Lung (tissue), 12 donors: ENCODE results near the gene FGF12. TPM values are rescaled to one million over a fixed set of nuclear protein-coding genes. Genes with fewer than 3 reads are reported as not detected.

Experiments
- ATAC-seq: fragments of 200-7000 bp; cut with Tn5 transposase; one replicate; pipeline ENCODE4 v1.9.1; 2020; ENCODE audit warnings: moderate number of reproducible peaks; ENCODE audit not compliant: insufficient read depth, low FRiP score
- DNase-seq, 3 donors: peaks; one replicate each; pipeline ENCODE4 v3.0.0-alpha.2; 2013 to 2017
- H3K27ac ChIP-seq, 2 donors: one replicate each; pipeline ENCODE4 v1.5.1; 2013; ENCODE audit warnings: mild to moderate bottlenecking in 2 of 2, moderate library complexity in 2 of 2, control low read depth in 1 of 2, inconsistent platforms in 1 of 2, low read depth in 1 of 2, low read length in 1 of 2
- H3K27me3 ChIP-seq, 3 donors: one replicate each; pipeline ENCODE4 v1.5.1; 2013; ENCODE audit warnings: low read length in 2 of 3; ENCODE audit not compliant: control insufficient read depth in 3 of 3, insufficient read depth in 3 of 3
- H3K36me3 ChIP-seq, 4 donors: one replicate each; pipeline ENCODE4 v1.5.1; 2013; ENCODE audit warnings: low read length in 4 of 4, mild to moderate bottlenecking in 1 of 4, moderate library complexity in 1 of 4; ENCODE audit not compliant: control insufficient read depth in 4 of 4, insufficient read depth in 4 of 4
- H3K4me1 ChIP-seq, 5 donors: one replicate each; pipeline ENCODE4 v1.5.1; 2013; ENCODE audit warnings: low read length in 5 of 5, mild to moderate bottlenecking in 2 of 5, moderate library complexity in 1 of 5; ENCODE audit not compliant: control insufficient read depth in 5 of 5, insufficient read depth in 5 of 5
- H3K4me3 ChIP-seq: one replicate; pipeline ENCODE4 v1.5.1; 2013; ENCODE audit warnings: mild to moderate bottlenecking, control low read depth, moderate library complexity
- H3K9ac ChIP-seq, 2 donors: one replicate each; pipeline ENCODE4 v1.5.1; 2013; ENCODE audit warnings: low read length in 2 of 2, control low read depth in 1 of 2; ENCODE audit not compliant: insufficient read depth in 1 of 2
- H3K9me3 ChIP-seq, 4 donors: one replicate each; pipeline ENCODE4 v1.5.1; 2013; ENCODE audit warnings: low read length in 3 of 4, mild to moderate bottlenecking in 1 of 4, moderate library complexity in 1 of 4; ENCODE audit not compliant: control insufficient read depth in 4 of 4, insufficient read depth in 3 of 4
- CTCF ChIP-seq: IDR thresholded peaks from 2 replicates; pipeline ENCODE4 v1.5.1; 2012; ENCODE audit warnings: mild to moderate bottlenecking; ENCODE audit errors: control extremely low read depth, extremely low read depth
- whole genome bisulfite sequencing, 2 donors: extraction: QIAGEN DNeasy Blood & Tissue Kit; methylation state at CpG; one replicate each; pipeline ENCODE4 v1.1.7; 2013; 5-methylcytosine and 5-hydroxymethylcytosine counted together
- polyA plus RNA-seq, 2 donors: library from polyadenylated mRNA; stranded (reverse); fragments of 200-250 nt; gene quantifications; one replicate each; pipeline ENCODE4 v1.2.1, GENCODE V29; 2013
- total RNA-seq, 2 donors: library from RNA; depleted of rRNA in 1 of 2; stranded (reverse); fragments of >200 nt in 1 of 2; gene quantifications; one replicate each; pipeline ENCODE4 v1.2.1, GENCODE V29; 2014 to 2021
- donor health status: control.
- donor health status: control.
- donor health status: Bipolar disorder and iron deficiency.
- donor health status: healthy.
- donor health status: DM: yes; HTN: yes; CAD: no.

Gene FGF12
- total and polyA plus RNA-seq, 4 donors, result 0.23 to 6.0 (median 1.7) TPM

- DNase-seq (no peak), ATAC-seq (no peak)
- Histone ChIP-seq H3K9ac (no peak overlapping the region), H3K27ac (peak overlapping the region in 1 of 2 donors; percentile 33), H3K36me3 (no peaks in the 10 kb centered on the region), H3K27me3 (no peaks in the 10 kb centered on the region), H3K4me3 (no peak overlapping the region), H3K9me3 (peaks cover 0 to 5% (median 0%) of the 10 kb centered on the region in 4 donors), H3K4me1 (no peaks in the 10 kb centered on the region)
- WGBS, 2 donors, result 83 to 89% methylated on average over 5 of the region's 5 CpGs
- TF ChIP-seq CTCF, result no peak
Measured at GRCh38 chr3:192685801-192686200, 41.5 kb downstream of the FGF12 start.

- Histone ChIP-seq H3K9me3 (peaks cover 0 to 5% (median 0%) of the 10 kb centered on the region in 4 donors), H3K9ac (no peak overlapping the region), H3K4me1 (no peaks in the 10 kb centered on the region), H3K4me3 (no peak overlapping the region), H3K27ac (peak overlapping the region in 1 of 2 donors; percentile 47), H3K36me3 (no peaks in the 10 kb centered on the region), H3K27me3 (no peaks in the 10 kb centered on the region)
- TF ChIP-seq CTCF, result no peak
- no peak for ATAC-seq
- DNase-seq, result no peak
- WGBS, 2 donors, result 66 to 75% methylated on average over 6 of the region's 6 CpGs
Measured at GRCh38 chr3:192684151-192684550, 43.2 kb downstream of the FGF12 start.

GRCh38 chr3:192675958-192676649, 51.2 kb downstream of the FGF12 start:
- Histone ChIP-seq H3K36me3 (no peaks in the 10 kb centered on the region), H3K4me3 (no peak overlapping the region)

More at GRCh38 chr3:192675958-192676649, 51.2 kb downstream of the FGF12 start:
- peaks cover 0 to 2% (median 0%) of the 10 kb centered on the region in 4 donors for H3K9me3 ChIP-seq
- DNase-seq (no peak), ATAC-seq (no peak)
- WGBS, 2 donors, result 68 to 74% methylated on average over 4 of the region's 4 CpGs
- no peak overlapping the region for H3K9ac ChIP-seq
- no peak for TF ChIP-seq CTCF
- peaks cover 0 to 7% (median 0%) of the 10 kb centered on the region in 5 donors for H3K4me1 ChIP-seq
- no peak overlapping the region for H3K27ac ChIP-seq
- H3K27me3 ChIP-seq, result no peaks in the 10 kb centered on the region
